ENCODE measurements around the gene PNPLA7.

The PNPLA7 gene

DNA sequence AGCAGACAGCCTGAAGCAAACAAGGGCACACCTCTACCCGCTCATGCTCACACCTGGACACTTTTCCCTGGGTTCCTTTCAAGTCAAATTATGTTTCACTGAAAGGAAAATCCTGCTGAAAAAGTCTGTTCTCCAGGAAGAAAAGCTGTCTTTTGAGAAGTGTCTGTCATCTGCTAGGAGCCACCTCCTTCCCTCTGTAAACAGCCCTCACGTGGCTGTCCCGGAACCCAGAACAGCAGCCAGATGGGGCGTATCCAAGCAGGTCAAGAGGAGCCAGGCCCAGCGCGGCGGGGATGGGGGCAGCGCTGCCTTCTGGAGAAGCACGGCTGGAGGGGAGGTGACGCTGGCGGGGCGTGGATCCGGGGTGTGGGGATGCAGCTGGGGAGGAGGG, at the start of gene PNPLA7 (continued):
- no peak for TF ChIP-seq MYNN (tag by site-specific recombination; IDR thresholded peaks at IDR 0.05; ENCODE audit: borderline replicate concordance)
- TF ChIP-seq, protein P1, sequence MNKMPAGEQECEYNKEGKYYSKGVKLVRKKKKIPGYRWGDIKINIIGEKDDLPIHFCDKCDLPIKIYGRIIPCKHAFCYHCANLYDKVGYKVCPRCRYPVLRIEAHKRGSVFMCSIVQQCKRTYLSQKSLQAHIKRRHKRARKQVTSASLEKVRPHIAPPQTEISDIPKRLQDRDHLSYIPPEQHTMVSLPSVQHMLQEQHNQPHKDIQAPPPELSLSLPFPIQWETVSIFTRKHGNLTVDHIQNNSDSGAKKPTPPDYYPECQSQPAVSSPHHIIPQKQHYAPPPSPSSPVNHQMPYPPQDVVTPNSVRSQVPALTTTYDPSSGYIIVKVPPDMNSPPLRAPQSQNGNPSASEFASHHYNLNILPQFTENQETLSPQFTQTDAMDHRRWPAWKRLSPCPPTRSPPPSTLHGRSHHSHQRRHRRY (tag by site-specific recombination; IDR thresholded peaks at IDR 0.05), result no peak
- TF ChIP-seq MEIS1 (CRISPR knock-in tag; IDR thresholded peaks at IDR 0.05; ENCODE audit: borderline replicate concordance), result no peak
- peak; percentile 69 for TF ChIP-seq ZNF366 (tag by site-specific recombination; conservative IDR thresholded peaks at IDR 0.05)
- no peak for TF ChIP-seq HOXD13 (CRISPR knock-in tag; IDR thresholded peaks at IDR 0.05; ENCODE audit: borderline replicate concordance)
- TF ChIP-seq ZNF248 (tag by site-specific recombination; IDR thresholded peaks at IDR 0.05), result no peak
- no peak for TF ChIP-seq ZSCAN18 (tag by site-specific recombination; IDR thresholded peaks at IDR 0.05)
- TF ChIP-seq ZNF341 (tag by site-specific recombination; IDR thresholded peaks at IDR 0.05; ENCODE audit: low read depth), result peak; percentile 93
- no peak for TF ChIP-seq ZNF155 (tag by site-specific recombination; IDR thresholded peaks at IDR 0.05)
- no peak for TF ChIP-seq ZNF585B (tag by site-specific recombination; IDR thresholded peaks at IDR 0.05)
- TF ChIP-seq KLF9 (tag by site-specific recombination; IDR thresholded peaks at IDR 0.05; ENCODE audit: low read depth), result peak; percentile 66; the same call in 1 of the 2 replicates
- TF ChIP-seq ZNF76 (tag by site-specific recombination; IDR thresholded peaks at IDR 0.05; ENCODE audit: borderline replicate concordance, low read depth), result no peak
- no peak for TF ChIP-seq ZNF560 (tag by site-specific recombination; IDR thresholded peaks at IDR 0.05; ENCODE audit: borderline replicate concordance)
- TF ChIP-seq ZNF548 (tag by site-specific recombination; IDR thresholded peaks at IDR 0.05), result no peak
- TF ChIP-seq YY2 (tag by site-specific recombination; IDR thresholded peaks at IDR 0.05), result no peak
- TF ChIP-seq, protein P2, sequence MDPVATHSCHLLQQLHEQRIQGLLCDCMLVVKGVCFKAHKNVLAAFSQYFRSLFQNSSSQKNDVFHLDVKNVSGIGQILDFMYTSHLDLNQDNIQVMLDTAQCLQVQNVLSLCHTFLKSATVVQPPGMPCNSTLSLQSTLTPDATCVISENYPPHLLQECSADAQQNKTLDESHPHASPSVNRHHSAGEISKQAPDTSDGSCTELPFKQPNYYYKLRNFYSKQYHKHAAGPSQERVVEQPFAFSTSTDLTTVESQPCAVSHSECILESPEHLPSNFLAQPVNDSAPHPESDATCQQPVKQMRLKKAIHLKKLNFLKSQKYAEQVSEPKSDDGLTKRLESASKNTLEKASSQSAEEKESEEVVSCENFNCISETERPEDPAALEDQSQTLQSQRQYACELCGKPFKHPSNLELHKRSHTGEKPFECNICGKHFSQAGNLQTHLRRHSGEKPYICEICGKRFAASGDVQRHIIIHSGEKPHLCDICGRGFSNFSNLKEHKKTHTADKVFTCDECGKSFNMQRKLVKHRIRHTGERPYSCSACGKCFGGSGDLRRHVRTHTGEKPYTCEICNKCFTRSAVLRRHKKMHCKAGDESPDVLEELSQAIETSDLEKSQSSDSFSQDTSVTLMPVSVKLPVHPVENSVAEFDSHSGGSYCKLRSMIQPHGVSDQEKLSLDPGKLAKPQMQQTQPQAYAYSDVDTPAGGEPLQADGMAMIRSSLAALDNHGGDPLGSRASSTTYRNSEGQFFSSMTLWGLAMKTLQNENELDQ (tag by site-specific recombination; IDR thresholded peaks at IDR 0.05; ENCODE audit: low read depth), result no peak
- TF ChIP-seq BCL11B (tag by site-specific recombination; IDR thresholded peaks at IDR 0.05; ENCODE audit: low read depth), result no peak
- no peak for TF ChIP-seq ZNF391 (tag by site-specific recombination; IDR thresholded peaks at IDR 0.05; ENCODE audit: borderline replicate concordance, low read depth)
- 0 out of 2 replicates have a peak, but pooled peaks have one; percentile 38 for TF ChIP-seq WT1 (tag by site-specific recombination; IDR thresholded peaks at IDR 0.05)
- TF ChIP-seq HOXA7 (CRISPR knock-in tag; IDR thresholded peaks at IDR 0.05; ENCODE audit: borderline replicate concordance), result no peak
- TF ChIP-seq ZNF239 (tag by site-specific recombination; IDR thresholded peaks at IDR 0.05), result no peak
- TF ChIP-seq ZNF785 (tag by site-specific recombination; IDR thresholded peaks at IDR 0.05), result no peak
- no peak for TF ChIP-seq ZNF350 (tag by site-specific recombination; IDR thresholded peaks at IDR 0.05)
- TF ChIP-seq ZNF704 (tag by site-specific recombination; IDR thresholded peaks at IDR 0.05), result no peak
- TF ChIP-seq ZNF624 (tag by site-specific recombination; IDR thresholded peaks at IDR 0.05), result no peak
- no peak for TF ChIP-seq ZNF626 (tag by site-specific recombination; IDR thresholded peaks at IDR 0.05)
- TF ChIP-seq, protein P3, sequence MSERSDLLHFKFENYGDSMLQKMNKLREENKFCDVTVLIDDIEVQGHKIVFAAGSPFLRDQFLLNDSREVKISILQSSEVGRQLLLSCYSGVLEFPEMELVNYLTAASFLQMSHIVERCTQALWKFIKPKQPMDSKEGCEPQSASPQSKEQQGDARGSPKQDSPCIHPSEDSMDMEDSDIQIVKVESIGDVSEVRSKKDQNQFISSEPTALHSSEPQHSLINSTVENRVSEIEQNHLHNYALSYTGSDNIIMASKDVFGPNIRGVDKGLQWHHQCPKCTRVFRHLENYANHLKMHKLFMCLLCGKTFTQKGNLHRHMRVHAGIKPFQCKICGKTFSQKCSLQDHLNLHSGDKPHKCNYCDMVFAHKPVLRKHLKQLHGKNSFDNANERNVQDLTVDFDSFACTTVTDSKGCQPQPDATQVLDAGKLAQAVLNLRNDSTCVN (tag by site-specific recombination; optimal IDR thresholded peaks at IDR 0.05), result peak; percentile 2
- TF ChIP-seq ZSCAN30 (tag by site-specific recombination; IDR thresholded peaks at IDR 0.05), result peak; percentile 79
- TF ChIP-seq, protein P4, sequence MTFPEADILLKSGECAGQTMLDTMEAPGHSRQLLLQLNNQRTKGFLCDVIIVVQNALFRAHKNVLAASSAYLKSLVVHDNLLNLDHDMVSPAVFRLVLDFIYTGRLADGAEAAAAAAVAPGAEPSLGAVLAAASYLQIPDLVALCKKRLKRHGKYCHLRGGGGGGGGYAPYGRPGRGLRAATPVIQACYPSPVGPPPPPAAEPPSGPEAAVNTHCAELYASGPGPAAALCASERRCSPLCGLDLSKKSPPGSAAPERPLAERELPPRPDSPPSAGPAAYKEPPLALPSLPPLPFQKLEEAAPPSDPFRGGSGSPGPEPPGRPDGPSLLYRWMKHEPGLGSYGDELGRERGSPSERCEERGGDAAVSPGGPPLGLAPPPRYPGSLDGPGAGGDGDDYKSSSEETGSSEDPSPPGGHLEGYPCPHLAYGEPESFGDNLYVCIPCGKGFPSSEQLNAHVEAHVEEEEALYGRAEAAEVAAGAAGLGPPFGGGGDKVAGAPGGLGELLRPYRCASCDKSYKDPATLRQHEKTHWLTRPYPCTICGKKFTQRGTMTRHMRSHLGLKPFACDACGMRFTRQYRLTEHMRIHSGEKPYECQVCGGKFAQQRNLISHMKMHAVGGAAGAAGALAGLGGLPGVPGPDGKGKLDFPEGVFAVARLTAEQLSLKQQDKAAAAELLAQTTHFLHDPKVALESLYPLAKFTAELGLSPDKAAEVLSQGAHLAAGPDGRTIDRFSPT (tag by site-specific recombination; IDR thresholded peaks at IDR 0.05), result peak; percentile 66; the same call in 1 of the 2 replicates
- no peak for TF ChIP-seq ZNF37A (tag by site-specific recombination; IDR thresholded peaks at IDR 0.05)
- no peak for TF ChIP-seq ZNF544 (tag by site-specific recombination; IDR thresholded peaks at IDR 0.05)
- peak; percentile 59; the same call in 1 of the 2 replicates for TF ChIP-seq KLF10 (tag by site-specific recombination; IDR thresholded peaks at IDR 0.05)
- TF ChIP-seq ZNF473 (tag by site-specific recombination; IDR thresholded peaks at IDR 0.05), result no peak

All from HEK293 (cell line).